ENCODE measurements around the gene MGAT5B. TPM values are rescaled to one million over a fixed set of nuclear protein-coding genes. Genes with fewer than 3 reads are reported as not detected.

Gene MGAT5B
- total and polyA plus RNA-seq, 2 donors (not counting 1 experiment from before 2014, with no cell fraction given) = 0.15 to 37.8 TPM

GRCh38 chr17:76894842-76895241 lies 26.6 kb downstream of the MGAT5B start:
- DNase-seq = no peak
- H4K20me1 ChIP-seq (ENCODE audit: control insufficient read depth, insufficient read depth, low read length, poor library complexity, severe bottlenecking) = no peaks in the 10 kb centered on the region
- no peak for ATAC-seq (ENCODE audit: low read depth)
- Mint-ChIP-seq H3K27ac (no peak overlapping the region), H3K4me3 (no peak overlapping the region), H3K4me1 (no peaks in the 10 kb centered on the region), H3K27me3 (peaks cover 4% of the 10 kb centered on the region), H3K9me3 (ENCODE audit: insufficient read depth) (no peaks in the 10 kb centered on the region)
- no peaks in the 10 kb centered on the region for H3K4me1 ChIP-seq (ENCODE audit: control insufficient read depth in 2 of 2, insufficient read depth in 2 of 2, low read length in 2 of 2)
- H3K79me2 ChIP-seq (ENCODE audit: control insufficient read depth, insufficient read depth, low read length) = no peaks in the 10 kb centered on the region
- TF ChIP-seq CTCF (IDR thresholded peaks at IDR 0.05) (no peak), EZH2 (IDR thresholded peaks at IDR 0.05; ENCODE audit: borderline replicate concordance, insufficient read depth, low read depth, low read length, poor library complexity, severe bottlenecking) (no peak)
- H3K27me3 ChIP-seq (replicated peaks in 1 of 4; ENCODE audit: control extremely low read depth in 1 of 4, control insufficient read depth in 3 of 4, insufficient read depth in 4 of 4, low read length in 3 of 4) = no peaks in the 10 kb centered on the region
- H3K9me3 ChIP-seq (ENCODE audit: control extremely low read depth in 1 of 3, control insufficient read depth in 2 of 3, insufficient read depth in 1 of 3, low read length in 2 of 3) = peaks cover 0 to 12% (median 0%) of the 10 kb centered on the region in 3 donors
- no peak overlapping the region for H2AFZ ChIP-seq (ENCODE audit: insufficient read depth, low read depth, low read length, poor library complexity, severe bottlenecking)
- intact Hi-C loops (cut with micrococcal nuclease) = no loop called here
- H3K9ac ChIP-seq (ENCODE audit: low read length) = no peak overlapping the region
- ChIA-PET CTCF (interaction anchor here (0.7 kb wide), 1 partner anchor 10 kb away, joined by 3 read pairs; no protein-coding TSS in a partner anchor), POLR2A (no interaction called here)
- no peak overlapping the region for H3K4me3 ChIP-seq (ENCODE audit: control extremely low read depth in 1 of 5, extremely low read depth in 1 of 5, insufficient read depth in 1 of 5, low read depth in 2 of 5, low read length in 4 of 5)
- 98% methylated on average over 11 of the region's 11 CpGs for whole genome bisulfite sequencing (ENCODE audit: insufficient coverage)
- H3K27ac ChIP-seq (ENCODE audit: low read length in 2 of 2) = no peak overlapping the region
- no peaks in the 10 kb centered on the region for H3K36me3 ChIP-seq (replicated peaks in 1 of 2; ENCODE audit: control extremely low read depth in 1 of 2, control insufficient read depth in 1 of 2, extremely low read depth in 1 of 2, insufficient read depth in 2 of 2, low read length in 1 of 2)
- H3K4me2 ChIP-seq (replicated peaks; ENCODE audit: low read depth, low read length, poor library complexity, severe bottlenecking) = no peak overlapping the region

- 88% methylated on average over 6 of the region's 10 CpGs for WGBS (ENCODE audit: insufficient coverage)
Measured at GRCh38 chr17:76897023-76897422, 28.8 kb downstream of the MGAT5B start.

More at GRCh38 chr17:76897023-76897422, 28.8 kb downstream of the MGAT5B start:
- no peak for TF ChIP-seq CTCF (IDR thresholded peaks at IDR 0.05)
- no peak for TF ChIP-seq EZH2 (IDR thresholded peaks at IDR 0.05; ENCODE audit: borderline replicate concordance, insufficient read depth, low read depth, low read length, poor library complexity, severe bottlenecking)
- Histone ChIP-seq H2AFZ (ENCODE audit: insufficient read depth, low read depth, low read length, poor library complexity, severe bottlenecking) (no peak overlapping the region), H3K4me1 (ENCODE audit: control insufficient read depth in 2 of 2, insufficient read depth in 2 of 2, low read length in 2 of 2) (no peaks in the 10 kb centered on the region), H3K36me3 (replicated peaks in 1 of 2; ENCODE audit: control extremely low read depth in 1 of 2, control insufficient read depth in 1 of 2, extremely low read depth in 1 of 2, insufficient read depth in 2 of 2, low read length in 1 of 2) (no peaks in the 10 kb centered on the region), H3K79me2 (ENCODE audit: control insufficient read depth, insufficient read depth, low read length) (no peaks in the 10 kb centered on the region), H3K4me3 (ENCODE audit: control extremely low read depth in 1 of 5, extremely low read depth in 1 of 5, insufficient read depth in 1 of 5, low read depth in 2 of 5, low read length in 4 of 5) (no peak overlapping the region), H3K9ac (ENCODE audit: low read length) (no peak overlapping the region), H3K27me3 (replicated peaks in 1 of 4; ENCODE audit: control extremely low read depth in 1 of 4, control insufficient read depth in 3 of 4, insufficient read depth in 4 of 4, low read length in 3 of 4) (no peaks in the 10 kb centered on the region), H3K9me3 (ENCODE audit: control extremely low read depth in 1 of 3, control insufficient read depth in 2 of 3, insufficient read depth in 1 of 3, low read length in 2 of 3) (peaks cover 0 to 8% (median 0%) of the 10 kb centered on the region in 3 donors), H3K4me2 (replicated peaks; ENCODE audit: low read depth, low read length, poor library complexity, severe bottlenecking) (no peak overlapping the region), H3K27ac (ENCODE audit: low read length in 2 of 2) (no peak overlapping the region), H4K20me1 (ENCODE audit: control insufficient read depth, insufficient read depth, low read length, poor library complexity, severe bottlenecking) (no peaks in the 10 kb centered on the region)
- Mint-ChIP-seq H3K27me3 (peaks cover 9% of the 10 kb centered on the region), H3K27ac (no peak overlapping the region), H3K4me3 (no peak overlapping the region), H3K9me3 (ENCODE audit: insufficient read depth) (no peaks in the 10 kb centered on the region), H3K4me1 (no peaks in the 10 kb centered on the region)
- ATAC-seq (ENCODE audit: low read depth) (no peak), DNase-seq (no peak)
- intact Hi-C loops (cut with micrococcal nuclease) = no loop called here
- POLR2A ChIA-PET = no interaction called here
- CTCF ChIA-PET = interaction anchor here (0.5 kb wide), 1 partner anchor 102 kb away, joined by 4 read pairs; no protein-coding TSS in a partner anchor

Data from B cell (primary cell).